OCI-LY1 (cell line): ENCODE data around the gene WFDC9.
"Not testable (repeated sequence)": the region's sequence is repeated elsewhere in the genome, so short reads cannot be mapped to it uniquely, and the experiment has no call there.

Experiments used
- H2AFZ ChIP-seq: fragments of 200-600 bp; sonication (generic), shearing (Covaris generic); 2 replicates; pipeline ENCODE4 v1.6.0; 2014; ENCODE audit warnings: antibody characterized with exemption, mild to moderate bottlenecking, low read length
- H3F3A ChIP-seq: fragments of 200-600 bp; sonication (generic), shearing (Covaris generic); 2 replicates; pipeline ENCODE4 v1.6.0; 2014; ENCODE audit warnings: mild to moderate bottlenecking, antibody characterized with exemption, low read length, moderate library complexity; ENCODE audit not compliant: insufficient read depth
- H3K27ac ChIP-seq: fragments of 200-600 bp; sonication (generic); 2 replicates; pipeline ENCODE4 v1.5.1; 2014; ENCODE audit warnings: low read length, mixed run types, mild to moderate bottlenecking, low read depth; ENCODE audit not compliant: poor library complexity, severe bottlenecking
- H3K27me3 ChIP-seq: fragments of 200-600 bp; sonication (generic); 2 replicates; pipeline ENCODE4 v1.6.0; 2014; ENCODE audit warnings: antibody characterized with exemption, mild to moderate bottlenecking, low read length, moderate library complexity; ENCODE audit not compliant: insufficient read depth
- H3K36me3 ChIP-seq: fragments of 200-600 bp; sonication (generic); 2 replicates; pipeline ENCODE4 v1.6.1; 2014; ENCODE audit warnings: mild to moderate bottlenecking, antibody characterized with exemption, low read length, moderate library complexity, mixed read lengths; ENCODE audit not compliant: insufficient read depth
- H3K4me1 ChIP-seq: fragments of 200-600 bp; sonication (generic); 2 replicates; pipeline ENCODE4 v1.5.1; 2014; ENCODE audit warnings: mild to moderate bottlenecking, low read length, moderate library complexity; ENCODE audit not compliant: insufficient read depth, severe bottlenecking
- H3K4me2 ChIP-seq: fragments of 200-600 bp; sonication (generic), shearing (Covaris generic); 2 replicates; pipeline ENCODE4 v1.6.1; 2014; ENCODE audit warnings: low read length
- H3K4me3 ChIP-seq: fragments of 200-600 bp; sonication (generic); 2 replicates; pipeline ENCODE4 v1.5.1; 2014; ENCODE audit warnings: low read length, low read depth, mild to moderate bottlenecking, mixed read lengths; ENCODE audit not compliant: poor library complexity, severe bottlenecking
- H3K79me2 ChIP-seq: fragments of 200-600 bp; shearing (Covaris generic); 2 replicates; pipeline ENCODE4 v1.6.1; 2016; ENCODE audit warnings: mixed run types, low read length, mixed read lengths; ENCODE audit not compliant: insufficient read depth
- H3K9ac ChIP-seq: fragments of 200-600 bp; sonication (generic), shearing (Covaris generic); 2 replicates; pipeline ENCODE4 v1.6.1; 2014; ENCODE audit warnings: mild to moderate bottlenecking, low read length, mixed read lengths
- H3K9me2 ChIP-seq: fragments of 200-600 bp; sonication (generic), shearing (Covaris generic); 2 replicates; pipeline ENCODE4 v1.6.1; 2014; ENCODE audit warnings: low read depth, mild to moderate bottlenecking, low read length, mixed read lengths
- H3K9me3 ChIP-seq: fragments of 200-600 bp; shearing (Covaris generic); 2 replicates; pipeline ENCODE4 v1.6.1; 2014; ENCODE audit warnings: low read length, mixed read lengths
- H4K20me1 ChIP-seq: fragments of 200-600 bp; sonication (generic), shearing (Covaris generic); 2 replicates; pipeline ENCODE4 v1.6.0; 2016; ENCODE audit warnings: mild to moderate bottlenecking, low read length; ENCODE audit not compliant: insufficient read depth
- EZH2 ChIP-seq: fragments of 200-600 bp; sonication (generic), shearing (Covaris generic); IDR thresholded peaks from 2 replicates; pipeline ENCODE4 v1.8.0; 2017; ENCODE audit warnings: borderline replicate concordance, mixed run types, mild to moderate bottlenecking, antibody characterized with exemption, low read length, moderate library complexity, mixed read lengths
- TF ChIP-seq, protein P1 (sequence below): fragments of 200-600 bp; sonication (generic), shearing (Covaris generic); IDR thresholded peaks from 2 replicates; pipeline ENCODE4 v1.5.1; 2017; ENCODE audit warnings: mild to moderate bottlenecking, antibody characterized with exemption, low read length, moderate library complexity, mixed read lengths

Gene WFDC9

DNA sequence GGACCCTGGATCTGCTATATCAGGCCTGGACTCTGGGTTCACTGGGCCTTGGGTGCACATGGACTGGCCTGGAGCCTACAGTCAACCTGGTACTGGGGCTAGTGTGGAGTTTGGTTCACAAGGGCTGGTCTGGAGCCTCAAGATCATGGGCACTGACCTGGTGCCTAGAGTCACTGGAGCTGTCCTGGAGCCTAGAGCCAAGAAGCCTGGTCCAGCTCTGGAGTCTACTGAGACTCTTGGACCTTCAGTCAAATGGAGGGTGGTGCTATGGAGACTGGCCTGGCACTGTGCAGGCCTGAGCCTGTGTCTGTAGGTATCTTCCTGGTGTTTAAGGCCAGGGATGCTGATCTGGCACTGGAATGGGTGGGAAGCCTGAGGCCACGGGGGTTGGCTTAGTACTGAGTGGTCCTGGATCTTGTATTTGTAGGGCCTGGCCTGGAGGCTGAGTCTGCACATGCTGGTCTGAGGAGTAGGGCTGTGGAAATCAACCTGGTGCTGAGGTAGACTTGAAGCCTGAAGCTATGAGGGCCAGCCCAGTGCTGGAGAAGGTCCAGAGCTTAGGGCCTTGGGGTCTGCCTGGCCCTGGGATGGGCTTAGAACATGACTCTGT is 16.5 kb upstream of the WFDC9 start:
- no peak overlapping the region for H3K4me3 ChIP-seq
- H3F3A ChIP-seq, result no peaks in the 10 kb centered on the region
- no peaks in the 10 kb centered on the region for H3K9me3 ChIP-seq
- no peaks in the 10 kb centered on the region for H4K20me1 ChIP-seq
- H3K36me3 ChIP-seq, result no peaks in the 10 kb centered on the region
- TF ChIP-seq EZH2, result no peak
- TF ChIP-seq, protein P1, sequence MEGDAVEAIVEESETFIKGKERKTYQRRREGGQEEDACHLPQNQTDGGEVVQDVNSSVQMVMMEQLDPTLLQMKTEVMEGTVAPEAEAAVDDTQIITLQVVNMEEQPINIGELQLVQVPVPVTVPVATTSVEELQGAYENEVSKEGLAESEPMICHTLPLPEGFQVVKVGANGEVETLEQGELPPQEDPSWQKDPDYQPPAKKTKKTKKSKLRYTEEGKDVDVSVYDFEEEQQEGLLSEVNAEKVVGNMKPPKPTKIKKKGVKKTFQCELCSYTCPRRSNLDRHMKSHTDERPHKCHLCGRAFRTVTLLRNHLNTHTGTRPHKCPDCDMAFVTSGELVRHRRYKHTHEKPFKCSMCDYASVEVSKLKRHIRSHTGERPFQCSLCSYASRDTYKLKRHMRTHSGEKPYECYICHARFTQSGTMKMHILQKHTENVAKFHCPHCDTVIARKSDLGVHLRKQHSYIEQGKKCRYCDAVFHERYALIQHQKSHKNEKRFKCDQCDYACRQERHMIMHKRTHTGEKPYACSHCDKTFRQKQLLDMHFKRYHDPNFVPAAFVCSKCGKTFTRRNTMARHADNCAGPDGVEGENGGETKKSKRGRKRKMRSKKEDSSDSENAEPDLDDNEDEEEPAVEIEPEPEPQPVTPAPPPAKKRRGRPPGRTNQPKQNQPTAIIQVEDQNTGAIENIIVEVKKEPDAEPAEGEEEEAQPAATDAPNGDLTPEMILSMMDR, result no peak
- no peaks in the 10 kb centered on the region for H3K9me2 ChIP-seq
- H3K79me2 ChIP-seq, result no peaks in the 10 kb centered on the region
- no peaks in the 10 kb centered on the region for H3K4me1 ChIP-seq
- no peak overlapping the region for H2AFZ ChIP-seq
- H3K27ac ChIP-seq, result no peak overlapping the region
- no peak overlapping the region for H3K4me2 ChIP-seq
- no peak overlapping the region for H3K9ac ChIP-seq
- H3K27me3 ChIP-seq, result no peaks in the 10 kb centered on the region

DNA sequence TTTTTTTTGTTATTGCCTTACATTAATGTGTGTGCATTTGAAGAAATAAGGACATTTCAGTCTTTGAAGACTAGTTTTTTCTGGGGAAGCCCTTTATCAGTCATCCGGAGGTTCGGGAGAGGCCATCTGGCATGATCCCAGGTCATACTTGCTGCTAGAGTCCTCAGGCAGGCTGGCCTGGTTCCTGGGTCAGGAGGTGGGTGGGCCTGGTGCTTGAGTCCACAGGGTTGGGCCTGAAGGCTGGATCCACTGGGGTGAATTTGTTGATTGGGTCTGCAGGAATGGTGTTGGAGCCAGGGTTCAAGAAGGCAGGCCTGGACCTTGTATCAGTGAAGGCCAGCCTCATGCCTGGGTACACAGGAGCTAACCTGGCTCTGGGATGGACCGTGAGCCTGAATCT is 15.8 kb upstream of the WFDC9 start:
- no peak for TF ChIP-seq EZH2
- TF ChIP-seq, protein P1, result no peak
- Histone ChIP-seq H3K79me2 (no peaks in the 10 kb centered on the region), H3K4me1 (no peaks in the 10 kb centered on the region), H3K27ac (no peak overlapping the region), H3K9ac (no peak overlapping the region), H4K20me1 (no peaks in the 10 kb centered on the region), H3K9me3 (no peaks in the 10 kb centered on the region), H3F3A (no peaks in the 10 kb centered on the region), H2AFZ (no peak overlapping the region), H3K27me3 (no peaks in the 10 kb centered on the region), H3K9me2 (no peaks in the 10 kb centered on the region), H3K4me3 (no peak overlapping the region), H3K4me2 (no peak overlapping the region), H3K36me3 (no peaks in the 10 kb centered on the region)

DNA sequence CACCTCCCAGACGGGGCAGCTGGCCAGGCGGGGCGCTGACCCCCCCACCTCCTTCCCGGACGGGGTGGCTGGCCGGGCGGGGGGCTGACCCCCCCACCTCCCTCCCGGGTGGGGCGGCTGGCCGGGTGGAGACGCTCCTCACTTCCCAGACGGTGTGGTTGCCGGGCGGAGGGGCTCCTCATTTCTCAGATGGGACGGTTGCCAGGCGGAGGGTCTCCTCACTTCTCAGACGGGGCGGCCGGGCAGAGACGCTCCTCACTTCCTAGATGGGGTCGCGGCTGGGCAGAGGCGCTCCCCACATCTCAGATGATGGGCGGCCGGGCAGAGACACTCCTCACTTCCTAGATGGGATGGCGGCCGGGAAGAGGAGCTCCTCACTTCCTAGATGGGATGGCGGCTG is 14.8 kb upstream of the WFDC9 start:
- not testable (repeated sequence) for H3K36me3 ChIP-seq, H2AFZ ChIP-seq, H3K27me3 ChIP-seq, H3K9me3 ChIP-seq, H3F3A ChIP-seq, H3K4me1 ChIP-seq, H3K79me2 ChIP-seq, H3K27ac ChIP-seq, H3K9me2 ChIP-seq, H3K9ac ChIP-seq, H4K20me1 ChIP-seq, H3K4me3 ChIP-seq, H3K4me2 ChIP-seq

- H3K4me2 ChIP-seq, H3K9ac ChIP-seq, H3K4me1 ChIP-seq: not testable (repeated sequence)
Observed at GRCh38 chr20:45641076-45641475, 10.0 kb upstream of the WFDC9 start.

More at GRCh38 chr20:45641076-45641475, 10.0 kb upstream of the WFDC9 start:
- H3K4me3 ChIP-seq, H3K79me2 ChIP-seq, H2AFZ ChIP-seq, H3K27ac ChIP-seq, H3K36me3 ChIP-seq, H3F3A ChIP-seq, H3K9me3 ChIP-seq, H3K9me2 ChIP-seq, H4K20me1 ChIP-seq, H3K27me3 ChIP-seq: not testable (repeated sequence)
